ENCODE measurements around the gene ACD.

Gene ACD

DNA sequence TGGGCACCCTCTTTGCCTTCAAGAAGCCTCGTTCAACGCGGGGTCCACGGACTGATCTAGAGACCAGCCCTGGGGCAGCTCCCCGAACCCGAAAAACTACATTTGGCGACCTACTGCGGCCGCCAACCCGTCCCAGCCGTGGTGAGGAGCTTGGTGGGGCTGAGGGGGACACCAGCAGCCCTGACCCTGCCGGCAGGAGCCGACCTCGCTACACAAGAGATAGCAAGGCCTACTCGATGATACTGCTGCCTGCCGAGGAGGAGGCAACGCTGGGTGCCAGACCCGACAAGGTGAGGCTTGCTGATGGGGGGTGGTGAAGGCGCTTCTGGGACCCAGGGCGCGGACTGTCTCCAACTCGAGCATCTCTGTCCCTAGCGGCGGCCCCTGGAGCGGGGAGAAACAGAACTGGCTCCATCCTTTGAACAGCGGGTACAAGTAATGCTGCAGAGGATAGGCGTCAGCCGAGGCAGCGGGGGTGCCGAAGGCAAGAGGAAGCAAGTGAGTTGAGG is 5.6 kb downstream of the ACD start:
- Histone ChIP-seq H3K36me3 (ENCODE audit: insufficient read depth, low read length) (peaks cover 84% of the 10 kb centered on the region), H2AFZ (ENCODE audit: low read depth, low read length) (no peak overlapping the region), H3K4me3 (ENCODE audit: low read depth in 1 of 2, low read length in 2 of 2) (no peak overlapping the region), H3K4me2 (ENCODE audit: insufficient read depth, low read length) (no peak overlapping the region), H3K4me1 (ENCODE audit: insufficient read depth, low read length) (peaks cover 17% of the 10 kb centered on the region), H3K9ac (ENCODE audit: low read depth, low read length) (no peak overlapping the region), H4K20me1 (ENCODE audit: insufficient read depth, low read length) (peaks cover 52% of the 10 kb centered on the region), H3K9me3 (ENCODE audit: insufficient read depth, low read length, severe bottlenecking) (no peaks in the 10 kb centered on the region), H3K27ac (ENCODE audit: low read length) (no peak overlapping the region), H3K27me3 (ENCODE audit: insufficient read depth, low read length, poor library complexity) (no peaks in the 10 kb centered on the region), H3K79me2 (ENCODE audit: insufficient read depth, low read length) (peaks cover 17% of the 10 kb centered on the region)
- TF ChIP-seq, protein P1, sequence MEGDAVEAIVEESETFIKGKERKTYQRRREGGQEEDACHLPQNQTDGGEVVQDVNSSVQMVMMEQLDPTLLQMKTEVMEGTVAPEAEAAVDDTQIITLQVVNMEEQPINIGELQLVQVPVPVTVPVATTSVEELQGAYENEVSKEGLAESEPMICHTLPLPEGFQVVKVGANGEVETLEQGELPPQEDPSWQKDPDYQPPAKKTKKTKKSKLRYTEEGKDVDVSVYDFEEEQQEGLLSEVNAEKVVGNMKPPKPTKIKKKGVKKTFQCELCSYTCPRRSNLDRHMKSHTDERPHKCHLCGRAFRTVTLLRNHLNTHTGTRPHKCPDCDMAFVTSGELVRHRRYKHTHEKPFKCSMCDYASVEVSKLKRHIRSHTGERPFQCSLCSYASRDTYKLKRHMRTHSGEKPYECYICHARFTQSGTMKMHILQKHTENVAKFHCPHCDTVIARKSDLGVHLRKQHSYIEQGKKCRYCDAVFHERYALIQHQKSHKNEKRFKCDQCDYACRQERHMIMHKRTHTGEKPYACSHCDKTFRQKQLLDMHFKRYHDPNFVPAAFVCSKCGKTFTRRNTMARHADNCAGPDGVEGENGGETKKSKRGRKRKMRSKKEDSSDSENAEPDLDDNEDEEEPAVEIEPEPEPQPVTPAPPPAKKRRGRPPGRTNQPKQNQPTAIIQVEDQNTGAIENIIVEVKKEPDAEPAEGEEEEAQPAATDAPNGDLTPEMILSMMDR (IDR thresholded peaks at IDR 0.05; ENCODE audit: borderline replicate concordance, extremely low read depth, low read length, poor library complexity, severe bottlenecking) = no peak
- TF ChIP-seq EZH2 (IDR thresholded peaks at IDR 0.05; ENCODE audit: borderline replicate concordance, low read depth, low read length, severe bottlenecking) = no peak
- DNase-seq = no peak
- ATAC-seq (ENCODE audit: insufficient read depth, low read depth) = no peak

- Histone ChIP-seq H2AFZ (ENCODE audit: low read depth, low read length) (no peak overlapping the region), H3K27ac (ENCODE audit: low read length) (no peak overlapping the region), H3K27me3 (ENCODE audit: insufficient read depth, low read length, poor library complexity) (no peaks in the 10 kb centered on the region), H3K79me2 (ENCODE audit: insufficient read depth, low read length) (peaks cover 11% of the 10 kb centered on the region), H3K9ac (ENCODE audit: low read depth, low read length) (no peak overlapping the region), H4K20me1 (ENCODE audit: insufficient read depth, low read length) (peaks cover 47% of the 10 kb centered on the region), H3K4me2 (ENCODE audit: insufficient read depth, low read length) (no peak overlapping the region), H3K36me3 (ENCODE audit: insufficient read depth, low read length) (peaks cover 87% of the 10 kb centered on the region), H3K4me1 (ENCODE audit: insufficient read depth, low read length) (peaks cover 12% of the 10 kb centered on the region), H3K4me3 (ENCODE audit: low read depth in 1 of 2, low read length in 2 of 2) (no peak overlapping the region), H3K9me3 (ENCODE audit: insufficient read depth, low read length, severe bottlenecking) (no peaks in the 10 kb centered on the region)
- DNase-seq (no peak), ATAC-seq (ENCODE audit: insufficient read depth, low read depth) (no peak)
- TF ChIP-seq, protein P1 (IDR thresholded peaks at IDR 0.05; ENCODE audit: borderline replicate concordance, extremely low read depth, low read length, poor library complexity, severe bottlenecking) = no peak
- TF ChIP-seq EZH2 (IDR thresholded peaks at IDR 0.05; ENCODE audit: borderline replicate concordance, low read depth, low read length, severe bottlenecking) = no peak
Measured at GRCh38 chr16:67653789-67654402, 6.2 kb downstream of the ACD start.

DNA sequence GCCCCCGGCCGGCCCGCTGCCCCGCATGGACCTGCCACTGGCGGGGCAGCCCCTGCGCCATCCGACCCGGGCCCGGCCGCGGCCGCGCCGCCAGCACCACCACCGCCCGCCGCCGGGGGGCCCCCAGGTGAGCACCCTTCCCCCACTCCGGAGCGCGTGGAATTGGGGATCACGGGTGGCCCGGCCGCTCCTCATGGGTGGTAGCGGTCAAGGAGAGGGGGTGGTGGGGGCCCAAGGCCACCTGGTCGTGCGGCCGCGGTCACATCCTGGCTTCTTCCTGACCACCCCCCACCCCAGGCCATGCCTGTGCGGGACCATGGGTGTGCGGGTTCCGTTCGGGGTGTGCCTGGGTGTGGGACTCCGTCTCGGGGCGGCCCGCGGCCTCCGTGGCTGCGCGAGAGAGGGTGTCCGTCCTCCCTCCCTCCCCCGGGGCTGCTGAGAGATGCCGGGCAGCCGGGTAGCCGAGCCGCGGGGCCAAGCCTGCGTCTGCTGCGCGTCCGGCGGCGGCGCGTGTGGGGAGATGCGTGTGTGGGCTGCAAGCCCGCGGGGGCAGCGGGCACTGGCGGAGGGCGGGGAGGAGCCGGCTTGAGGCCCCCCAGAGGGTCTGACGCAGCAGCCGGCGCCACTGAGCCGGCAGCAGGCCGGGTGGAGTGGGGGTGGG is 6.8 kb downstream of the ACD start:
- Histone ChIP-seq H3K9me3 (ENCODE audit: insufficient read depth, low read length, severe bottlenecking) (no peaks in the 10 kb centered on the region), H3K36me3 (ENCODE audit: insufficient read depth, low read length) (peaks cover 87% of the 10 kb centered on the region), H3K27ac (ENCODE audit: low read length) (no peak overlapping the region), H3K4me1 (ENCODE audit: insufficient read depth, low read length) (peaks cover 5% of the 10 kb centered on the region), H3K27me3 (ENCODE audit: insufficient read depth, low read length, poor library complexity) (no peaks in the 10 kb centered on the region), H2AFZ (ENCODE audit: low read depth, low read length) (no peak overlapping the region), H3K9ac (ENCODE audit: low read depth, low read length) (no peak overlapping the region), H3K4me2 (ENCODE audit: insufficient read depth, low read length) (no peak overlapping the region), H4K20me1 (ENCODE audit: insufficient read depth, low read length) (peaks cover 40% of the 10 kb centered on the region), H3K79me2 (ENCODE audit: insufficient read depth, low read length) (peaks cover 5% of the 10 kb centered on the region), H3K4me3 (ENCODE audit: low read depth in 1 of 2, low read length in 2 of 2) (no peak overlapping the region)
- no peak for TF ChIP-seq EZH2 (IDR thresholded peaks at IDR 0.05; ENCODE audit: borderline replicate concordance, low read depth, low read length, severe bottlenecking)
- TF ChIP-seq, protein P1 (IDR thresholded peaks at IDR 0.05; ENCODE audit: borderline replicate concordance, extremely low read depth, low read length, poor library complexity, severe bottlenecking) = no peak
- no peak for DNase-seq
- no peak for ATAC-seq (ENCODE audit: insufficient read depth, low read depth)
